PC-9 (cell line): ENCODE measurements around the gene NVL.

Experiments
- EZH2 ChIP-seq: fragments of 200-600 bp; sonication (generic); IDR thresholded peaks from 2 replicates; pipeline ENCODE4 v1.8.0; 2017; ENCODE audit warnings: antibody characterized with exemption, low read depth
- TF ChIP-seq, protein P1 (sequence below): fragments of 200-600 bp; sonication (generic); conservative IDR thresholded peaks from 2 replicates; pipeline ENCODE4 v1.6.1; 2017; ENCODE audit warnings: mixed run types, antibody characterized with exemption, mild to moderate bottlenecking, moderate library complexity

DNA sequence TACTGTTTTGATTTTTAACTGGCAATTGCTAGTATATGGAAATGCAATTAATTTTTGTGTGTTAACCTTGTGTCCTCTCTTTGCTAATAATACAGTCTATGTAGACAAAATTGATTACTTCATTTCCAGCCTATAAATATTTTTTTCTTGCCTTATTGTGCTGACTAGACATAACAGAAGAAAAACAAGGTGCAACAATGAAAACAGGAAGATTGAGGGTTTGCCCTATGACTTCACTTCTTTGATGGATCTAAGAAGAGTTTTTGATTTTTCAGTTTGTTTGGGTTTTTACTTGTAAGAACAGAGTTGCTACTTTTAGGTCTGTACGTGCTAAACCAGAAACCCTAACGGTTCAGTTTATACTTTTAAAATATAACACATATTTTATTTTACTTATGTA lies 18.2 kb upstream of the NVL start:
- TF ChIP-seq, protein P1, sequence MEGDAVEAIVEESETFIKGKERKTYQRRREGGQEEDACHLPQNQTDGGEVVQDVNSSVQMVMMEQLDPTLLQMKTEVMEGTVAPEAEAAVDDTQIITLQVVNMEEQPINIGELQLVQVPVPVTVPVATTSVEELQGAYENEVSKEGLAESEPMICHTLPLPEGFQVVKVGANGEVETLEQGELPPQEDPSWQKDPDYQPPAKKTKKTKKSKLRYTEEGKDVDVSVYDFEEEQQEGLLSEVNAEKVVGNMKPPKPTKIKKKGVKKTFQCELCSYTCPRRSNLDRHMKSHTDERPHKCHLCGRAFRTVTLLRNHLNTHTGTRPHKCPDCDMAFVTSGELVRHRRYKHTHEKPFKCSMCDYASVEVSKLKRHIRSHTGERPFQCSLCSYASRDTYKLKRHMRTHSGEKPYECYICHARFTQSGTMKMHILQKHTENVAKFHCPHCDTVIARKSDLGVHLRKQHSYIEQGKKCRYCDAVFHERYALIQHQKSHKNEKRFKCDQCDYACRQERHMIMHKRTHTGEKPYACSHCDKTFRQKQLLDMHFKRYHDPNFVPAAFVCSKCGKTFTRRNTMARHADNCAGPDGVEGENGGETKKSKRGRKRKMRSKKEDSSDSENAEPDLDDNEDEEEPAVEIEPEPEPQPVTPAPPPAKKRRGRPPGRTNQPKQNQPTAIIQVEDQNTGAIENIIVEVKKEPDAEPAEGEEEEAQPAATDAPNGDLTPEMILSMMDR: no peak
- no peak for TF ChIP-seq EZH2
